ENCODE results near the gene ZBTB9. TPM values are rescaled to one million over a fixed set of nuclear protein-coding genes. Genes with fewer than 3 reads are reported as not detected.

The ZBTB9 gene
- total RNA-seq, 4 donors from 2014 or later = 5.9 to 9.9 (median 7.4) TPM

- H3K36me3 ChIP-seq = no peaks in the 10 kb centered on the region
These were observed 48.1 kb downstream of the ZBTB9 start for GRCh38 chr6:33502486-33502885.

GRCh38 chr6:33504486-33504885 is 50.1 kb downstream of the ZBTB9 start:
- no peak overlapping the region for H3K27ac ChIP-seq
- TF ChIP-seq POLR2AphosphoS5 (IDR thresholded peaks at IDR 0.05) = no peak
- TF ChIP-seq EP300 (IDR thresholded peaks at IDR 0.05) = no peak
- no peak for TF ChIP-seq POLR2A (IDR thresholded peaks at IDR 0.05)
- no peak for TF ChIP-seq CTCF (IDR thresholded peaks at IDR 0.05)
- no peak overlapping the region for H3K4me3 ChIP-seq
- no peaks in the 10 kb centered on the region for H3K36me3 ChIP-seq
- peak in 1 of 2 donors; percentile 5 for DNase-seq (ENCODE audit: low spot score in 2 of 2)
- H3K4me1 ChIP-seq = no peaks in the 10 kb centered on the region
- no peaks in the 10 kb centered on the region for H3K9me3 ChIP-seq
- H3K27me3 ChIP-seq = no peaks in the 10 kb centered on the region

More at GRCh38 chr6:33502486-33502885, 48.1 kb downstream of the ZBTB9 start:
- H3K9me3 ChIP-seq = no peaks in the 10 kb centered on the region
- TF ChIP-seq CTCF (IDR thresholded peaks at IDR 0.05) = no peak
- no peak for TF ChIP-seq POLR2AphosphoS5 (IDR thresholded peaks at IDR 0.05)
- TF ChIP-seq POLR2A (IDR thresholded peaks at IDR 0.05) = no peak
- TF ChIP-seq EP300 (IDR thresholded peaks at IDR 0.05) = no peak
- 85% methylated on average over 10 of the region's 23 CpGs for WGBS
- H3K4me1 ChIP-seq = no peaks in the 10 kb centered on the region
- H3K27ac ChIP-seq = no peak overlapping the region
- peak in 1 of 2 donors; percentile 41 for DNase-seq (ENCODE audit: low spot score in 2 of 2)
- H3K27me3 ChIP-seq = no peaks in the 10 kb centered on the region
- H3K4me3 ChIP-seq = no peak overlapping the region

GRCh38 chr6:33505548-33506370 is 51.4 kb downstream of the ZBTB9 start:
- WGBS = 70% methylated on average over 7 of the region's 7 CpGs
- Histone ChIP-seq H3K9me3 (no peaks in the 10 kb centered on the region), H3K4me3 (no peak overlapping the region), H3K27ac (no peak overlapping the region), H3K36me3 (no peaks in the 10 kb centered on the region), H3K27me3 (no peaks in the 10 kb centered on the region), H3K4me1 (no peaks in the 10 kb centered on the region)
- DNase-seq (ENCODE audit: low spot score in 2 of 2) = no peak
- no peak for TF ChIP-seq POLR2A (IDR thresholded peaks at IDR 0.05)
- TF ChIP-seq EP300 (IDR thresholded peaks at IDR 0.05) = no peak
- TF ChIP-seq POLR2AphosphoS5 (IDR thresholded peaks at IDR 0.05) = no peak
- no peak for TF ChIP-seq CTCF (IDR thresholded peaks at IDR 0.05)

Other genes with a start within 250 kb of the ZBTB9 start
- gene HSD17B8, start 249.9 kb upstream of the ZBTB9 start, total RNA-seq = 10 to 100 TPM; 26.2 to 66.0 (median 50.5) TPM
- 10 to 100 TPM; 11.5 to 18.1 (median 14.9) TPM for gene RING1, start 246.1 kb upstream of the ZBTB9 start, total RNA-seq
- 10 to 100 TPM; 44.4 to 75.1 (median 59.0) TPM for gene VPS52, start 182.7 kb upstream of the ZBTB9 start, total RNA-seq
- gene RPS18, start 182.5 kb upstream of the ZBTB9 start, total RNA-seq = 1,000 to 10,000 TPM; 2,261 to 4,381 (median 4,042) TPM
- 10 to 100 TPM; 16.6 to 26.2 (median 18.2) TPM for gene B3GALT4, start 177.5 kb upstream of the ZBTB9 start, total RNA-seq
- 10 to 100 TPM; 41.3 to 67.2 (median 50.2) TPM for gene WDR46, start 165.3 kb upstream of the ZBTB9 start, total RNA-seq
- gene PFDN6, start 165.0 kb upstream of the ZBTB9 start, total RNA-seq = 10 to 100 TPM; 20.5 to 31.5 (median 22.3) TPM
- gene RGL2, start 155.6 kb upstream of the ZBTB9 start, total RNA-seq = 100 to 1,000 TPM in 1 of 4 donors, 10 to 100 TPM in 3; 80.8 to 118 (median 96.6) TPM
- 100 to 1,000 TPM in 3 of 4 donors, 10 to 100 TPM in 1; 91.5 to 132 (median 108) TPM for gene TAPBP, start 140.5 kb upstream of the ZBTB9 start, total RNA-seq
- 10 to 100 TPM; 32.1 to 36.8 (median 33.4) TPM for gene ZBTB22, start 136.8 kb upstream of the ZBTB9 start, total RNA-seq
- 10 to 100 TPM; 35.6 to 53.2 (median 42.5) TPM for gene DAXX, start 131.6 kb upstream of the ZBTB9 start, total RNA-seq
- gene KIFC1, start 62.8 kb upstream of the ZBTB9 start, total RNA-seq = 10 to 100 TPM in 2 of 4 donors, 1 to 10 TPM in 2; 3.2 to 19.5 (median 9.8) TPM
- 100 to 1,000 TPM in 1 of 4 donors, 10 to 100 TPM in 3; 35.9 to 102 (median 48.6) TPM for gene PHF1, start 43.6 kb upstream of the ZBTB9 start, total RNA-seq
- 100 to 1,000 TPM; 119 to 185 (median 159) TPM for gene CUTA, start 36.5 kb upstream of the ZBTB9 start, total RNA-seq
- gene SYNGAP1, start 34.5 kb upstream of the ZBTB9 start, total RNA-seq = 10 to 100 TPM; 13.5 to 30.4 (median 14.0) TPM
- 10 to 100 TPM; 12.6 to 15.0 (median 14.3) TPM for gene BAK1, start 125.7 kb downstream of the ZBTB9 start, total RNA-seq
- 100 to 1,000 TPM; 174 to 206 (median 199) TPM for gene ITPR3, start 166.7 kb downstream of the ZBTB9 start, total RNA-seq

All from suprapubic skin (tissue), 4 donors.